ENCODE results near the gene PGM1.

DNA sequence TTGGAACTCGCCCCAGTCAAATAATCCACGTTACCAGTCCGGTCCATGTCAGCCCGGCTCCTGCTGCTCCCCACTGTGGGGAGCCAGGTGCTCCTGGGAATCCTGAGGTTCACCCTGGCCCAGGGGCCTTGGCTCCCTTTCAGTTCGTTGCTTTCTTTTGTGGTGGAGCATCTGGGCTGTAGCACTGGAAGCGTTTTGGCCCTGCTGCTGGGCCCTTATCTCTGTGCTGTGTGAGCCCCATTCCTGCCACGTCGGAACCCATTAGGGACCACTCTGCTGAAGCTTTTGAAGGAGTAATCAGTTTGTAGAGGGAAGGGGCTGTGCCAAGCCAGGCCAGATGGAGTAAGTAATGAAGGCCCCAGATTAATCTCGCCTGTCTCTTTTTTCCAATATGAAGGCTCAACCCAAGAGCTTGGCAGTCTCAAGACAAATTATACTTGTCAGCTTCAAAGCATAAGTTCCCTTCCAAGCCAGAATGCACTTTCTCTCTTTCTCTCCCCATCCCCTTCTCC is 82.3 kb downstream of the PGM1 start:
- no peak for TF ChIP-seq EZH2phosphoT487 (IDR thresholded peaks at IDR 0.05; ENCODE audit: borderline replicate concordance, low read depth, low read length)
- TF ChIP-seq, protein P1, sequence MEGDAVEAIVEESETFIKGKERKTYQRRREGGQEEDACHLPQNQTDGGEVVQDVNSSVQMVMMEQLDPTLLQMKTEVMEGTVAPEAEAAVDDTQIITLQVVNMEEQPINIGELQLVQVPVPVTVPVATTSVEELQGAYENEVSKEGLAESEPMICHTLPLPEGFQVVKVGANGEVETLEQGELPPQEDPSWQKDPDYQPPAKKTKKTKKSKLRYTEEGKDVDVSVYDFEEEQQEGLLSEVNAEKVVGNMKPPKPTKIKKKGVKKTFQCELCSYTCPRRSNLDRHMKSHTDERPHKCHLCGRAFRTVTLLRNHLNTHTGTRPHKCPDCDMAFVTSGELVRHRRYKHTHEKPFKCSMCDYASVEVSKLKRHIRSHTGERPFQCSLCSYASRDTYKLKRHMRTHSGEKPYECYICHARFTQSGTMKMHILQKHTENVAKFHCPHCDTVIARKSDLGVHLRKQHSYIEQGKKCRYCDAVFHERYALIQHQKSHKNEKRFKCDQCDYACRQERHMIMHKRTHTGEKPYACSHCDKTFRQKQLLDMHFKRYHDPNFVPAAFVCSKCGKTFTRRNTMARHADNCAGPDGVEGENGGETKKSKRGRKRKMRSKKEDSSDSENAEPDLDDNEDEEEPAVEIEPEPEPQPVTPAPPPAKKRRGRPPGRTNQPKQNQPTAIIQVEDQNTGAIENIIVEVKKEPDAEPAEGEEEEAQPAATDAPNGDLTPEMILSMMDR (conservative IDR thresholded peaks at IDR 0.05; ENCODE audit: low read length) = no peak
